ENCODE data around the gene EPHB1. TPM values are rescaled to one million over a fixed set of nuclear protein-coding genes. Genes with fewer than 3 reads are reported as not detected.
"Not testable (repeated sequence)": the region's sequence is repeated elsewhere in the genome, so short reads cannot be mapped to it uniquely, and the experiment has no call there.

Gene EPHB1
- total RNA-seq, 1 donor = 0.36 TPM

DNA sequence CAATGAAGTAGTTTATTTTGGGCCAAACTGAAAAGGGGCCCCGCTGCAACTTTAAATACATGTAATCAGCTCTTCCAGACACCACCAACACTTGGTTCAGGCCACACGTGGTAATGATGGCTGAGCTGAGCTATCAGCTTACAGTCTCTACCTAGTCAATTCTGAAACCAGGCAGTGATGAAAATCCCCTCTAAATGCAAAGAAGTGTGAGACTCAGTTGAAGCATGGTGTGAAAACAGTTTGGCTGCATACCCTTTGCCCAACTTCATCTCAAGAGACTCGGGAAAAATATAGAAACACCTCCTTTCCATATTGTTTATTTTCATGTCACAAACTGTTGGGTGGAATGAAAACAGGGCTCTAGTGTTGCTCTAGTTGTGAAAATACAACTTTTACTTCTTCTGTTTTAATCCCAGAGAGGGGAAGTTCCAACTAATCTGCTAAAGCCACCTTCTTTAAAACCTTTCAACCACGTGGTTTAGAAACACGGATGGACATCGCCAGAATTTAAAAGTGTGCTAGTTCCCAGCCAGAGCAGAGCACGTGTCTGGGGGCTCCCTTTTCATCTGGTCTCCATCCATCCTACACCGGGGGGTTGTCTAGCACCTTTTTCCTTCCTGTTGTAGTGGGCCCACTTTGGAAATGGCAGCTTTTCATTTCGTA, 229.1 kb downstream of the EPHB1 start:
- no peaks in the 10 kb centered on the region for H3K79me2 ChIP-seq (ENCODE audit: insufficient read depth, low read length)

DNA sequence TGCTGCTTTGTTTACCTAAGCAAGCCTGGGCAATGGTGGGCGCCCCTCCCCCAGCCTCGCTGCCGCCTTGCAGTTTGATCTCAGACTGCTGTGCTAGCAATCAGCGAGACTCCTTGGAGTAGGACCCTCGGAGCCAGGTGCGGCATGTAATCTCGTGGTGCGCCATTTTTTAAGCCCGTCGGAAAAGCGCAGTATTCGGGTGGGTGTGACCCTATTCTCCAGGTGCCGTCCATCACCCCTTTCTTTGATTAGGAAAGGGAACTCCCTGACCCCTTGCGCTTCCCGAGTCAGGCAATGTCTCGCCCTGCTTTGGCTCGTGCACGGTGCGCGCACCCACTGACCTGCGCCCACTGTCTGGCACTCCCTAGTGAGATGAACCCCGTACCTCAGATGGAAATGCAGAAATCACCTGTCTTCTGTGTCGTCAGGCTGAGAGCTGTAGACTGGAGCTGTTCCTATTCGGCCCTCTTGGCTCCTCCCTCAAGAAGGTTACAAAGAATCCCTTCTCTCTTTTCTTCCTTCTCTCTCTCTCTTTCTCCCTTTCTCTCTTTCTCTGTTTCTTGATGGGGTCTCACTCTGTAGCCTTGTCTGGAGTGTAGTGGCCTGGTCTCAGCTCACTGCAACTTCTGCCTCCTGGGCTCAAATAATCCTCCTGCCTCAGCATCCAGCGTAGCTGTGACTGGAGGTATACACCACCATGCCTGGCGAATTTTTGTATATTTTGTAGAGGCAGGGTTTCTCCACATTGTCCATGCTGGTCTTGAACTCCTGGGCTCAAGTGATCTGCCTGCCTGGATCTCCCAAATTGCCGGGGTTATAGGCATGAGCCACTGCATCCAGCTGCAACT, 235.9 kb downstream of the EPHB1 start:
- not testable (repeated sequence) for H2AFZ ChIP-seq (ENCODE audit: low read length); H4K20me1 ChIP-seq (ENCODE audit: insufficient read depth, low read length); H3K4me3 ChIP-seq (ENCODE audit: insufficient read depth, low read length); DNase-seq (ENCODE audit: insufficient read length, low spot score, missing footprints); H3K4me2 ChIP-seq (ENCODE audit: insufficient read depth, low read length); H3K36me3 ChIP-seq (ENCODE audit: insufficient read depth, low read length); H3K4me1 ChIP-seq (ENCODE audit: insufficient read depth, low read length); H3K27me3 ChIP-seq (ENCODE audit: insufficient read depth, low read length); H3K9me3 ChIP-seq (ENCODE audit: low read depth, low read length); H3K79me2 ChIP-seq (ENCODE audit: insufficient read depth, low read length); H3K27ac ChIP-seq (ENCODE audit: low read depth, low read length)

More for the DNA sequence above, 229.1 kb downstream of the EPHB1 start:
- no peak overlapping the region for H3K4me2 ChIP-seq (ENCODE audit: insufficient read depth, low read length)
- DNase-seq (ENCODE audit: insufficient read length, low spot score, missing footprints) = no peak
- H3K9me3 ChIP-seq (ENCODE audit: low read depth, low read length) = no peaks in the 10 kb centered on the region
- H3K4me3 ChIP-seq (ENCODE audit: insufficient read depth, low read length) = no peak overlapping the region
- no peak overlapping the region for H2AFZ ChIP-seq (ENCODE audit: low read length)
- no peaks in the 10 kb centered on the region for H3K4me1 ChIP-seq (ENCODE audit: insufficient read depth, low read length)
- no peak overlapping the region for H3K27ac ChIP-seq (ENCODE audit: low read depth, low read length)
- H3K36me3 ChIP-seq (ENCODE audit: insufficient read depth, low read length) = no peaks in the 10 kb centered on the region
- H4K20me1 ChIP-seq (ENCODE audit: insufficient read depth, low read length) = no peaks in the 10 kb centered on the region
- TF ChIP-seq, protein P1, sequence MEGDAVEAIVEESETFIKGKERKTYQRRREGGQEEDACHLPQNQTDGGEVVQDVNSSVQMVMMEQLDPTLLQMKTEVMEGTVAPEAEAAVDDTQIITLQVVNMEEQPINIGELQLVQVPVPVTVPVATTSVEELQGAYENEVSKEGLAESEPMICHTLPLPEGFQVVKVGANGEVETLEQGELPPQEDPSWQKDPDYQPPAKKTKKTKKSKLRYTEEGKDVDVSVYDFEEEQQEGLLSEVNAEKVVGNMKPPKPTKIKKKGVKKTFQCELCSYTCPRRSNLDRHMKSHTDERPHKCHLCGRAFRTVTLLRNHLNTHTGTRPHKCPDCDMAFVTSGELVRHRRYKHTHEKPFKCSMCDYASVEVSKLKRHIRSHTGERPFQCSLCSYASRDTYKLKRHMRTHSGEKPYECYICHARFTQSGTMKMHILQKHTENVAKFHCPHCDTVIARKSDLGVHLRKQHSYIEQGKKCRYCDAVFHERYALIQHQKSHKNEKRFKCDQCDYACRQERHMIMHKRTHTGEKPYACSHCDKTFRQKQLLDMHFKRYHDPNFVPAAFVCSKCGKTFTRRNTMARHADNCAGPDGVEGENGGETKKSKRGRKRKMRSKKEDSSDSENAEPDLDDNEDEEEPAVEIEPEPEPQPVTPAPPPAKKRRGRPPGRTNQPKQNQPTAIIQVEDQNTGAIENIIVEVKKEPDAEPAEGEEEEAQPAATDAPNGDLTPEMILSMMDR (IDR thresholded peaks at IDR 0.05; ENCODE audit: extremely low read depth, low read depth, low read length) = no peak
- H3K27me3 ChIP-seq (ENCODE audit: insufficient read depth, low read length) = no peaks in the 10 kb centered on the region

GRCh38 chr3:135033737-135034136, 238.7 kb downstream of the EPHB1 start:
- Histone ChIP-seq H3K36me3 (ENCODE audit: insufficient read depth, low read length) (no peaks in the 10 kb centered on the region), H3K27ac (ENCODE audit: low read depth, low read length) (no peak overlapping the region), H3K4me2 (ENCODE audit: insufficient read depth, low read length) (no peak overlapping the region), H3K79me2 (ENCODE audit: insufficient read depth, low read length) (no peaks in the 10 kb centered on the region), H2AFZ (ENCODE audit: low read length) (no peak overlapping the region), H3K27me3 (ENCODE audit: insufficient read depth, low read length) (no peaks in the 10 kb centered on the region), H3K9me3 (ENCODE audit: low read depth, low read length) (no peaks in the 10 kb centered on the region), H4K20me1 (ENCODE audit: insufficient read depth, low read length) (no peaks in the 10 kb centered on the region), H3K4me3 (ENCODE audit: insufficient read depth, low read length) (no peak overlapping the region), H3K4me1 (ENCODE audit: insufficient read depth, low read length) (no peaks in the 10 kb centered on the region)
- TF ChIP-seq, protein P1 (IDR thresholded peaks at IDR 0.05; ENCODE audit: extremely low read depth, low read depth, low read length) = no peak
- DNase-seq (ENCODE audit: insufficient read length, low spot score, missing footprints) = no peak

- Histone ChIP-seq H3K9me3 (ENCODE audit: low read depth, low read length) (no peaks in the 10 kb centered on the region), H3K27ac (ENCODE audit: low read depth, low read length) (no peak overlapping the region), H3K4me3 (ENCODE audit: insufficient read depth, low read length) (no peak overlapping the region), H4K20me1 (ENCODE audit: insufficient read depth, low read length) (no peaks in the 10 kb centered on the region), H3K4me1 (ENCODE audit: insufficient read depth, low read length) (no peaks in the 10 kb centered on the region), H3K27me3 (ENCODE audit: insufficient read depth, low read length) (no peaks in the 10 kb centered on the region), H3K36me3 (ENCODE audit: insufficient read depth, low read length) (no peaks in the 10 kb centered on the region), H3K4me2 (ENCODE audit: insufficient read depth, low read length) (no peak overlapping the region), H2AFZ (ENCODE audit: low read length) (no peak overlapping the region), H3K79me2 (ENCODE audit: insufficient read depth, low read length) (no peaks in the 10 kb centered on the region)
- TF ChIP-seq, protein P1 (IDR thresholded peaks at IDR 0.05; ENCODE audit: extremely low read depth, low read depth, low read length) = no peak
- no peak for DNase-seq (ENCODE audit: insufficient read length, low spot score, missing footprints)
These were observed 239.3 kb downstream of the EPHB1 start for GRCh38 chr3:135034291-135034768.

Measured in osteoblast (primary cell).